Measurements from ENCODE around the gene SCN3A.

The SCN3A gene

DNA sequence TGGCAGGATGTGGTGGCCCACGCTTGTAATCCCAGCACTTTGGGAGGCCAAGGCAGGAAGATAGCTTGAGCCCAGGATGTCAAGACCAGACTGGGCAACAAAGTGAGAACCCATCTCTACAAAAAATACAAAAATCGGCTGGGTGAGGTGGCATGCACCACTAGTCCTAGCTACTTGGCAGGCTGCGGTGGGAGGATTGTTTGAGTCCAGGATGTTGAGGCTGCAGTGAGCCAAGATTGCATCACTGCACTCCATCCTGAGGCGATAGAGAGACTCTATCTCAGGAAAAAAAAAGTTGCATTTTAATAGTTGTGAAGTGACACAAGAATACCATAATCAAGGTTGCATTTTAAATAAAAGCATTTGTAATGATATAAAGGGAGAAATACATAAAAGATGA, 124.4 kb downstream of the SCN3A start:
- TF ChIP-seq, protein P1, sequence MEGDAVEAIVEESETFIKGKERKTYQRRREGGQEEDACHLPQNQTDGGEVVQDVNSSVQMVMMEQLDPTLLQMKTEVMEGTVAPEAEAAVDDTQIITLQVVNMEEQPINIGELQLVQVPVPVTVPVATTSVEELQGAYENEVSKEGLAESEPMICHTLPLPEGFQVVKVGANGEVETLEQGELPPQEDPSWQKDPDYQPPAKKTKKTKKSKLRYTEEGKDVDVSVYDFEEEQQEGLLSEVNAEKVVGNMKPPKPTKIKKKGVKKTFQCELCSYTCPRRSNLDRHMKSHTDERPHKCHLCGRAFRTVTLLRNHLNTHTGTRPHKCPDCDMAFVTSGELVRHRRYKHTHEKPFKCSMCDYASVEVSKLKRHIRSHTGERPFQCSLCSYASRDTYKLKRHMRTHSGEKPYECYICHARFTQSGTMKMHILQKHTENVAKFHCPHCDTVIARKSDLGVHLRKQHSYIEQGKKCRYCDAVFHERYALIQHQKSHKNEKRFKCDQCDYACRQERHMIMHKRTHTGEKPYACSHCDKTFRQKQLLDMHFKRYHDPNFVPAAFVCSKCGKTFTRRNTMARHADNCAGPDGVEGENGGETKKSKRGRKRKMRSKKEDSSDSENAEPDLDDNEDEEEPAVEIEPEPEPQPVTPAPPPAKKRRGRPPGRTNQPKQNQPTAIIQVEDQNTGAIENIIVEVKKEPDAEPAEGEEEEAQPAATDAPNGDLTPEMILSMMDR (IDR thresholded peaks at IDR 0.05; ENCODE audit: low read depth, low read length, missing control alignments), result no peak
- H3K4me3 ChIP-seq (ENCODE audit: low read depth, low read length), result no peak overlapping the region
- no peak for DNase-seq (ENCODE audit: low read depth)

DNA sequence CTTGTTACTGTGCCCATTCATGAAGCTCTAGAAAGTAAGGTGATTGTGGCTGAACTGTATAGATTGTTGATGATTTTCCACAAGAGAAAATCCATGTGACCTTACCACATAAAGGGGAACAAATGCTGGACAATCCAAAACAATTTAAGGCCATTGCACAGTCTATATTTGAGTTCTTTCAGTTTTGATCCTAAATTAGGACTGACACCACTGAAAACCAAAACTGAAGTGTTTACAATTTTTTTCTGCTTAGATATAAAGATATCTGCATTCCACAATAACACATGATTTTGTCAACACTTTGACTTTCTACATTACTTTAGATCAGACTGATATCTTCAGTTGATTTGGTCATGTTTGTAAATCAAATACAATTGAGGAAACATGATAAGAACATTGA, 124.9 kb downstream of the SCN3A start:
- no peak for DNase-seq (ENCODE audit: low read depth)
- H3K4me3 ChIP-seq (ENCODE audit: low read depth, low read length), result no peak overlapping the region
- TF ChIP-seq, protein P1 (IDR thresholded peaks at IDR 0.05; ENCODE audit: low read depth, low read length, missing control alignments), result no peak

GRCh38 chr2:165074884-165075283, 129.0 kb downstream of the SCN3A start:
- TF ChIP-seq, protein P1 (IDR thresholded peaks at IDR 0.05; ENCODE audit: low read depth, low read length, missing control alignments), result no peak
- H3K4me3 ChIP-seq (ENCODE audit: low read depth, low read length), result no peak overlapping the region
- no peak for DNase-seq (ENCODE audit: low read depth)

GRCh38 chr2:165074323-165074722, 129.5 kb downstream of the SCN3A start:
- DNase-seq (ENCODE audit: low read depth), result no peak
- TF ChIP-seq, protein P1 (IDR thresholded peaks at IDR 0.05; ENCODE audit: low read depth, low read length, missing control alignments), result no peak
- H3K4me3 ChIP-seq (ENCODE audit: low read depth, low read length), result no peak overlapping the region

- H3K4me3 ChIP-seq (ENCODE audit: low read depth, low read length), result no peak overlapping the region
- no peak for DNase-seq (ENCODE audit: low read depth)
- TF ChIP-seq, protein P1 (IDR thresholded peaks at IDR 0.05; ENCODE audit: low read depth, low read length, missing control alignments), result no peak
Measured at GRCh38 chr2:165070076-165070475, 133.8 kb downstream of the SCN3A start.

- DNase-seq (ENCODE audit: low read depth), result no peak
Measured at GRCh38 chr2:165069151-165069550, 134.7 kb downstream of the SCN3A start.

GRCh38 chr2:165068487-165068757, 135.4 kb downstream of the SCN3A start:
- no peak for DNase-seq (ENCODE audit: low read depth)
- TF ChIP-seq, protein P1 (IDR thresholded peaks at IDR 0.05; ENCODE audit: low read depth, low read length, missing control alignments), result no peak
- H3K4me3 ChIP-seq (ENCODE audit: low read depth, low read length), result no peak overlapping the region

More at GRCh38 chr2:165069151-165069550, 134.7 kb downstream of the SCN3A start:
- TF ChIP-seq, protein P1 (IDR thresholded peaks at IDR 0.05; ENCODE audit: low read depth, low read length, missing control alignments), result no peak
- no peak overlapping the region for H3K4me3 ChIP-seq (ENCODE audit: low read depth, low read length)

All from GM12864 (cell line).